Measurements from ENCODE around the gene DDX31.

The DDX31 gene

GRCh38 chr9:132672413-132672690, 2.6 kb upstream of the DDX31 start:
- ATAC-seq, result no peak

GRCh38 chr9:132671620-132672412, 2.0 kb upstream of the DDX31 start:
- ATAC-seq, result peak; percentile 54 to 68

- peak; percentile 37 for ATAC-seq
Observed at GRCh38 chr9:132670457-132671391, 941 bp upstream of the DDX31 start, which contains the start of gene GTF3C4. Gene GTF3C4 (plus strand): TSS chr9:132670464. CDS start chr9:132670599, 135 bp downstream.

- peak in 1 of 2 donors; percentile 0 for ATAC-seq
Observed at GRCh38 chr9:132669319-132669697, 475 bp downstream of the DDX31 start.

GRCh38 chr9:132663851-132664250, 5.9 kb downstream of the DDX31 start:
- ATAC-seq, result no peak

GRCh38 chr9:132663117-132663516, 6.7 kb downstream of the DDX31 start:
- no peak for ATAC-seq

GRCh38 chr9:132662152-132662945, 7.4 kb downstream of the DDX31 start:
- ATAC-seq, result no peak

- no peak for ATAC-seq
Observed at GRCh38 chr9:132656299-132656698, 13.5 kb downstream of the DDX31 start.

- no peak for ATAC-seq
Observed at GRCh38 chr9:132651259-132651658, 18.5 kb downstream of the DDX31 start.

- no peak for ATAC-seq
Observed at GRCh38 chr9:132648685-132649084, 21.1 kb downstream of the DDX31 start.

GRCh38 chr9:132648283-132648682, 21.5 kb downstream of the DDX31 start:
- no peak for ATAC-seq

GRCh38 chr9:132647806-132648205, 22.0 kb downstream of the DDX31 start:
- no peak for ATAC-seq

GRCh38 chr9:132647355-132647754, 22.4 kb downstream of the DDX31 start:
- no peak for ATAC-seq

GRCh38 chr9:132646726-132647125, 23.1 kb downstream of the DDX31 start:
- no peak for ATAC-seq

GRCh38 chr9:132645711-132646110, 24.1 kb downstream of the DDX31 start:
- ATAC-seq, result no peak

GRCh38 chr9:132645306-132645705, 24.5 kb downstream of the DDX31 start:
- no peak for ATAC-seq

- ATAC-seq, result peak in 1 of 2 donors; percentile 25
Observed at GRCh38 chr9:132644251-132644650, 25.5 kb downstream of the DDX31 start.

- ATAC-seq, result no peak
Observed at GRCh38 chr9:132641216-132641615, 28.6 kb downstream of the DDX31 start.

- ATAC-seq, result no peak
Observed at GRCh38 chr9:132639322-132639721, 30.5 kb downstream of the DDX31 start.

GRCh38 chr9:132638240-132638639, 31.5 kb downstream of the DDX31 start:
- no peak for ATAC-seq

GRCh38 chr9:132637801-132638200, 32.0 kb downstream of the DDX31 start:
- ATAC-seq, result no peak

- no peak for ATAC-seq
Observed at GRCh38 chr9:132637351-132637750, 32.4 kb downstream of the DDX31 start.

GRCh38 chr9:132634327-132634726, 35.5 kb downstream of the DDX31 start:
- no peak for ATAC-seq
